ENCODE measurements around the gene MSMP. TPM values are rescaled to one million over a fixed set of nuclear protein-coding genes. Genes with fewer than 3 reads are reported as not detected.

The MSMP gene
- total RNA-seq, 1 donor from 2014 or later, result not detected

- Mint-ChIP-seq H3K27ac (ENCODE audit: unreplicated experiment) (no peak overlapping the region), H3K36me3 (ENCODE audit: low read depth, unreplicated experiment) (peaks cover 4% of the 10 kb centered on the region), H3K9me3 (ENCODE audit: unreplicated experiment) (no peaks in the 10 kb centered on the region), H3K4me1 (ENCODE audit: low read depth, unreplicated experiment) (peaks cover 23% of the 10 kb centered on the region), H3K27me3 (ENCODE audit: low read depth, unreplicated experiment) (no peaks in the 10 kb centered on the region), H3K4me3 (ENCODE audit: unreplicated experiment) (peak overlapping the region; percentile 97)
- Histone ChIP-seq H3K4me1 (ENCODE audit: insufficient read depth, low read length) (peaks cover 58% of the 10 kb centered on the region), H3K9me3 (ENCODE audit: insufficient read depth, low read depth, low read length) (no peaks in the 10 kb centered on the region), H3K27ac (ENCODE audit: low read depth, low read length) (peak overlapping the region; percentile 92), H3K27me3 (ENCODE audit: insufficient read depth, low read length) (no peaks in the 10 kb centered on the region), H2AFZ (ENCODE audit: low read depth, low read length) (no peak overlapping the region), H3K9ac (ENCODE audit: low read length) (peak overlapping the region; percentile 91), H3K4me2 (ENCODE audit: low read length) (peak overlapping the region; percentile 99), H3K36me3 (ENCODE audit: insufficient read depth, low read length) (peaks cover 19% of the 10 kb centered on the region), H3K4me3 (ENCODE audit: insufficient read depth, low read depth, low read length) (peak overlapping the region; percentile 93), H4K20me1 (ENCODE audit: insufficient read depth, low read length) (peaks cover 67% of the 10 kb centered on the region), H3K79me2 (ENCODE audit: insufficient read depth, low read length) (peaks cover 86% of the 10 kb centered on the region)
- TF ChIP-seq CTCF (IDR thresholded peaks at IDR 0.05; ENCODE audit: insufficient read depth, low read depth, low read length) (no peak), EZH2 (IDR thresholded peaks at IDR 0.05; ENCODE audit: insufficient read depth, low read length) (no peak)
- FAIRE-seq (no peak), DNase-seq (ENCODE audit: low read depth) (no peak)
Observed at GRCh38 chr9:35731415-35732184, 22.5 kb downstream of the MSMP start.

GRCh38 chr9:35730486-35730854 is 23.6 kb downstream of the MSMP start:
- no peak for FAIRE-seq

More at GRCh38 chr9:35730486-35730854, 23.6 kb downstream of the MSMP start:
- Histone ChIP-seq H2AFZ (ENCODE audit: low read depth, low read length) (no peak overlapping the region), H3K27me3 (ENCODE audit: insufficient read depth, low read length) (no peaks in the 10 kb centered on the region), H3K27ac (ENCODE audit: low read depth, low read length) (peak overlapping the region; percentile 92), H4K20me1 (ENCODE audit: insufficient read depth, low read length) (peaks cover 62% of the 10 kb centered on the region), H3K9ac (ENCODE audit: low read length) (peak overlapping the region; percentile 91), H3K4me1 (ENCODE audit: insufficient read depth, low read length) (peaks cover 59% of the 10 kb centered on the region), H3K36me3 (ENCODE audit: insufficient read depth, low read length) (peaks cover 13% of the 10 kb centered on the region), H3K9me3 (ENCODE audit: insufficient read depth, low read depth, low read length) (no peaks in the 10 kb centered on the region), H3K4me2 (ENCODE audit: low read length) (peak overlapping the region; percentile 99), H3K79me2 (ENCODE audit: insufficient read depth, low read length) (peaks cover 93% of the 10 kb centered on the region), H3K4me3 (ENCODE audit: insufficient read depth, low read depth, low read length) (peak overlapping the region; percentile 93)
- H3K27me3 Mint-ChIP-seq (ENCODE audit: low read depth, unreplicated experiment), result no peaks in the 10 kb centered on the region
- no peaks in the 10 kb centered on the region for H3K9me3 Mint-ChIP-seq (ENCODE audit: unreplicated experiment)
- no peak for DNase-seq (ENCODE audit: low read depth)
- no peak overlapping the region for H3K27ac Mint-ChIP-seq (ENCODE audit: unreplicated experiment)
- peaks cover 5% of the 10 kb centered on the region for H3K36me3 Mint-ChIP-seq (ENCODE audit: low read depth, unreplicated experiment)
- no peak overlapping the region for H3K4me3 Mint-ChIP-seq (ENCODE audit: unreplicated experiment)
- H3K4me1 Mint-ChIP-seq (ENCODE audit: low read depth, unreplicated experiment), result peaks cover 17% of the 10 kb centered on the region
- TF ChIP-seq CTCF (IDR thresholded peaks at IDR 0.05; ENCODE audit: insufficient read depth, low read depth, low read length) (no peak), EZH2 (IDR thresholded peaks at IDR 0.05; ENCODE audit: insufficient read depth, low read length) (no peak)

Measured in astrocyte (in vitro differentiated cells and primary cell).